GM19025 (cell line): ENCODE data around the gene SATB2.

Experiments
- ATAC-seq: cut with Tn5 transposase; IDR thresholded peaks from one replicate; pipeline ENCODE4 v1.9.1; 2021; ENCODE audit warnings: mild to moderate bottlenecking, low read depth, moderate library complexity; ENCODE audit not compliant: unreplicated experiment

Gene SATB2

GRCh38 chr2:199409759-199410529, 47.8 kb downstream of the SATB2 start:
- no peak for ATAC-seq

DNA sequence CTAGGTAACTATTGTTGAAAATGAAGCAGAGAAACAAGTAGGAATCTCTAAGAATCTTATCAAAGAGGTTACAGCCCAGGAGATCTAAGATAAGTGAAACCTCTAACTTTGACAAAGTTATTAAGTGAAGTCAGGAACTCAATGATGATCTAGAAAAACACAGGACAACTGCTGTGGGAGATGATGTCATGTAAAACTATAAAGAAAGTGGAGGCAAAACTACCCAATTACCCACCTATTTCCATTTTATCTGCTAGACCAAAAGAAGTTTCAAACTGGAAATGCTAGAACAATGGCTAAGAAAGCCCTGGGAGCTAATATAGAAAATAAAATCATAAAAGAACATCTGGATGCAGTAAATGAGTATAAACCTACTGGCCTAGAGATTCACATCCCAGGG, 50.3 kb downstream of the SATB2 start:
- no peak for ATAC-seq

- no peak for ATAC-seq
Measured at GRCh38 chr2:199405241-199405640, 52.5 kb downstream of the SATB2 start.

DNA sequence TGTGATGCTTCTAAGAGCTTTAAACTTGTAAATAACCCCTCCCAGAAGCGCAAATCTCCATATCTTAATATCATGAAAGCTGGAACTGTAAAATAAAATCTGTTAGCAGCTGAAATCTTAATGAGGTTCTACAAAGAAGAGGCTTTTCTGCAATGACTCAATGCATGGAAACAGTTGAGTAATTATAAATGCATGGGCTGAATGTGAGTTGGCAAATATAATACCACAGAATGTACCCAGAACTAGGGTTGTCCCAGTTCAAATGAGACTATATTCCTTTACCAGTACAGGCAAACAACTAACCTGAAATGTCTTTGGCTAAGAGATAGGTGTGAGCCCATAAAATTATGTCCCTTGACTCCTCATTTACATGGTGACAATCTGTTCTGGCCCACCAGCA, 52.9 kb downstream of the SATB2 start:
- ATAC-seq: no peak

DNA sequence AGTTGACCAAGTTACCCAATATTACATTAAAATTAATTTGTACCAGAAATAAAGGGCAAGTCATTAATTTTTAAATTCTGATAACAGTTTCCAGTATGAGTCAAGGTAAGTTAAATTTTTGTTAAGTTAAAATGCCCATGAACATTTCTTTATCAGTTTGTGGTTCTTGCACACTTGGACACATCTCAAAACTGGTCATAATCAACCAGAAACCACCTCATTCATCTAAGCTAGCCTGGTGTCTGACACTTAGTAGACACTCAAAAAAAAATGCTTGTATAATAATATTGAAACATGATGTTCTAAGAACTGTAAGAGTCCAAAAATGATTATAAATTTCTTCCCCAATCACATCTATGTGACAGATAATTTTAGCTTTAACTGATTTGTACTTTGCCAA, 62.4 kb downstream of the SATB2 start:
- no peak for ATAC-seq

GRCh38 chr2:199392363-199392762, 65.4 kb downstream of the SATB2 start:
- no peak for ATAC-seq

- ATAC-seq: no peak
Measured at GRCh38 chr2:199388728-199389268, 68.9 kb downstream of the SATB2 start.

DNA sequence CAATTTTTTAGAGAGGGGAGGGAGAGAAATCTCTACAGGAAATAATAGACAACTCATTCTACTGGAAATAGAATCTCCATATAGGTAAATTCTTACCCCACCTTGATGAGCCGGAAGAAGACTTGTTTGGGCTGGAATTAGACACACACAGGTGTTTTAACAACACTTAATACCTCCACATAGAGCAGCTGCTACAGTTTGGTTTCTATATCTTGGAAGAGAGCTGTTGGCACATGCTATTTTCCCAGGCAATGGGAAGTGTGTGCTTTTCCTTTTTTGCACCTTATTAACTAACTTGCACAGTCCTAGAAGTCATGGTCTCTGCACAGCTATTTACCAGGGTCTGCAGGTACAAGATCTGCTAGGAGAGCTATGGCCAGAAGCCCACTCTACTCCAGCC, 73.7 kb downstream of the SATB2 start:
- no peak for ATAC-seq

DNA sequence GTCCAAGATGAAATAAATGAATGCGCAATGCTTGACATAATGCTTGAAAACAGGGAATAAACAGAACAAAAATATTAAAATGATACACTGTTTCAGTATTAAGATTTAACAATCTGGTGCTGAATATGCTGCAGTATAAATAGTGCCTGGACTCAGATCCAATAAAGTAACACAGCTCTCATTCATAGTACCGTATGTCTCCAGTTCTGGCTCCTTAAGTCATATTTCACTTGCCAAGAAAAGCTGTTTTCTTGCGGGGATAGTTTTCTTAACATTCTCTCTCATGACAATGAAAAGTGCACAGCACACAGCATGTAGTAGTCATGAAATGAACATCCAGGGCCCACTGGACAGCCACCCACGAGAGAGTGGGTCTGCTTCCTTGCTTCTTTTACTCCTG, 74.7 kb downstream of the SATB2 start:
- no peak for ATAC-seq

DNA sequence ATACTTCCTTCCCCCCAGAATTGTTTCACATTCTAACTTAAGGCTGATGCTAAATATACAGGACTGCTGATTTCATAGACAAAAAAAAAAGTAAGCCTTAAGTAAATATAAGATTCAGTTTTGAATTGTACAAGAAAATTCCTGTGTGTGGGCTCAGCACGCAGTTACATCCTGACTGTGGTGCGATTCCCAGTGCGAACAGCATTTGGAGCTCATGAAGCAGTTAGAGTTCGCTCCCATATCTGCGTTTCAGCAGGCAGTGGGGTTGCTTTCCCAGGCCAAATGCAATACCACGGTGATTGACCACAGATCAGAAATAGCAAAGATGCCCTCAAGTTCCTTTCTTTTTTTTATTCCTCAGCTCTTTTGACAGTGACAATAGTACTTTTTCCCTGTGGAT, 75.6 kb downstream of the SATB2 start:
- ATAC-seq: no peak

DNA sequence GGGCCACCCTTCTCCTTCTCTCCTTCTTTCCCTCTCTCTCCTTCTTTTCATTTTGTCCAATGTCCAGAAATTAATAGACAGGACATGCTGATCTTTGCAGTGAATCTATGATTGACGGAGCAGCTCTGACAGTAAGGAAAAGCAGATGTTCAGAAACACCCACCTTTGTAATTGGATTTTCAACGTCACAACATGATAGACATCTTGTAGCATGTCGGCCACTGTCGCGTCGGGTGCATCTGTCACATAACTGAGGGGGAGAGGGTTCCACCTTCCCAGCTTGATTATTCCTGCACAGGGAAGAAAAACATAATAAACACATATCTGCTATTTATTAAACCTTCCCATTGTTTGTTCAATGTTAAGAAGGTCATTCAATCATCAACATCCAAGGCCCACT, 76.2 kb downstream of the SATB2 start:
- no peak for ATAC-seq

GRCh38 chr2:199378948-199379650, 78.6 kb downstream of the SATB2 start:
- no peak for ATAC-seq

DNA sequence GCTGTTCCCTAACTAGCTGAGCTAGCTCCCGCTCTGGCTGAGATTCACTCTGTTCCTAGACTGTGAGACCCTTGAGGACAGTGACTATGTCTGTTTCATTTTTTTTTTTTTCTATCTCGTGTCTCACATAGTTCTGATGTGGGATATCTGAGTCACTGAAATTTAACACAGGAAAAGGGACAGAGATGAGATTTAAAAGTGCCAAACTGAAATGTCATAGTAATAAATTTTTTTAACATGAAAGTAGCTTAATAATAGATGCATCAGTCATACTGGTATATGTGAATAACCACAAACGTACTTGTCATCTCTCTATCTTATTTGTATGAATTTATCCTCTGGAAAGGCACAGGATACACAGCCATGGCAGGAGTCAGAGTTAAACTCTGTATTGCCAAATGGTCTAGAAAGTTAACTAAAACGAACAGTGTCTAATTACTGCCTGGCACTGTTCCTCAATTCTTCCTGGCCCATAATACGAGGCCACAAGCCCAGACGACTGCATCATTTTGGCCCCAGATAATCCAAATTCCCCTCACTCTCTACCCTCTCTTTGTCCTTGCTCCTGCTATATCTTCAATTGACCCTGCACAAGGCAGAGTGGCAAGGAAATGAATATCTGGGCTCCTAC, 87.5 kb downstream of the SATB2 start:
- no peak for ATAC-seq

- ATAC-seq: no peak
Measured at GRCh38 chr2:199366406-199366805, 91.3 kb downstream of the SATB2 start.

- no peak for ATAC-seq
Measured at GRCh38 chr2:199364153-199364552, 93.6 kb downstream of the SATB2 start.

DNA sequence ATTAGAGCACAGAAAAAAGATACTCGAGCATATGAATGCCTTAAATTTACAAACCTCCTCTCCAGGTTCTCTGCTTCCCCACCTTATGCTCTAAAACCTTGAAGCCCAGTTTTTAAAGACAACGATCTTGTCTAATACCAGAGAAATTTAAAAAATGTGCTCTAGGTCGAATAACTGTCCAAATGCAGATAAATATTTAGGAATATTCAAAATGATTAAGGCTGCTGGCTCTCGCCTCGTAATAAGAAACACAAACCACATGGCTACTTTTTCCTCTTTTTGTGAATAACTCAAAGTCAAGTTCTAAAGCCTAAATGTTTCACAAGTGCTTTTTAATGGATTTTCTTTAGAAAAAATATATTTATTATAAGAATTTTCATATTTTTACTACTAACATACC, 101.3 kb downstream of the SATB2 start:
- ATAC-seq: no peak

GRCh38 chr2:199348871-199349270, 108.9 kb downstream of the SATB2 start:
- no peak for ATAC-seq

- no peak for ATAC-seq
Measured at GRCh38 chr2:199344012-199344411, 113.7 kb downstream of the SATB2 start.

DNA sequence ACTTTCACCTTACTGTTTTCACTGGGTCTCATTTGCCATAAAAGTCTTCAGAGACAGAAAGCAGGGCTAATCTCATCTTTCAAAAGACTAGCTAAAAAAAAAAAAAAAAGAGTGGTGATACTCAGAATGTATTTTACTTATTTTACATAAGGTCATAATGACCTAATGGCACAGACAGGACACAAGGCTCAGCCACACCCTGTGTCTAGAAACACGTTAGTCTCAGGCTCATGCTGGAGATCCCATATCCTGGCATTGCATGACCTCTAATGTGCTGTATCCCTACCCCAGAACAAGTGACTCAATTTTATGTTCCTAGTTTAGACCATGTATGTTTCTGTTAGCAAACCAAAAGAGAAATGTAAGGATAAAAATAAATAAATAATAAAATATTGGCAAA, 115.4 kb downstream of the SATB2 start:
- no peak for ATAC-seq

- no peak for ATAC-seq
Measured at GRCh38 chr2:199341123-199341522, 116.6 kb downstream of the SATB2 start.

DNA sequence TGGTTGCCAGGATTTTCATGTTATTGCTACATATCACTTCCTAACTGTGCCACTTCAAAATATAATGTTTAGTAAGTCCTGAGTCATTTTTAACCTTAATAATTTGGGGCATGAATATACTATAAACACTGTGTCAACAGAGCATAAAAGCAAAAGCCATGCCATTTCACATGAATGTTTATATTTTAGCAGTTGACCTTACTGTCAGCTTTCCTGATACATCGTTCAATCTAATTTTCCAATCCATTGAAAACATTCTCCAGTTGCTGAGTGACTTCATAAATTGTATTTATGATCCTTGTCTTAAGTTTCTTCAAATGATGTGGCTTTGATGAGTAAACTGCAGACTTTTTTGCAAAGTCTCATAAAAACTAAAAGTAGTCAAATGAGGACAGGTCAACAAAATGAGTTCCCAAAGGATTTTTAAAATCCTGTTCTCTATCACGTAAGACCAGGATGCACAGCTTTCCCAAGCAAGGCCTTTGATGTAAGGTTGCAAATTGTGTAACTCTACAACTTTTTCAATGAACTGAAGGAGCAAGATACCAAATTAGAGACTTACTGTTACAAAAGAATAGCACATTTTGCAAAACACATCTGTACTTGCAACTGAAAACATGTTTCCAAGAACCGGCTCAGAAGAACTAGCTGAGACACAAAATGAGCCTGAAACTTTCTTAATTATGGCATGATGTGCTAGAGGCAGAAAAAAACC, 117.7 kb downstream of the SATB2 start:
- no peak for ATAC-seq
